HepG2 (cell line): Measurements from ENCODE around the gene MPI. TPM values are rescaled to one million over a fixed set of nuclear protein-coding genes. Genes with fewer than 3 reads are reported as not detected.

Experiments used
- CEBPB ChIP-seq: IDR thresholded peaks from 2 replicates; pipeline ENCODE4 v1.6.1; 2011; ENCODE audit warnings: low read depth, low read length, improper control_type of control experiment, borderline replicate concordance
- CENPT ChIP-seq: sonication (generic); formaldehyde crosslinking; IDR thresholded peaks from 2 replicates; pipeline ENCODE4 v1.8.0; 2022; ENCODE audit warnings: low read depth, mild to moderate bottlenecking, moderate library complexity, missing genetic modification reagents
- DPF2 ChIP-seq: sonication (generic); formaldehyde crosslinking; IDR thresholded peaks from 2 replicates; pipeline ENCODE4 v1.4.0; 2020; ENCODE audit warnings: mild to moderate bottlenecking, low read depth, missing genetic modification reagents, borderline replicate concordance
- KAT2B ChIP-seq: fragments of 150-350 bp; IDR thresholded peaks from 2 replicates; pipeline ENCODE4 v1.6.1; 2014; ENCODE audit warnings: low read depth, low read length, borderline replicate concordance
- MEF2D ChIP-seq: sonication (generic); formaldehyde crosslinking; IDR thresholded peaks from 2 replicates; pipeline ENCODE4 v1.5.1; 2020; ENCODE audit warnings: mild to moderate bottlenecking, missing genetic modification reagents
- NFE2 ChIP-seq: sonication (generic); formaldehyde crosslinking; IDR thresholded peaks from 2 replicates; pipeline ENCODE4 v1.4.0; 2020; ENCODE audit warnings: missing genetic modification reagents
- RBM22 ChIP-seq: fragments of 200-400 bp; formaldehyde crosslinking; optimal IDR thresholded peaks from 2 replicates; pipeline ENCODE3; 2017; ENCODE audit warnings: mild to moderate bottlenecking, low read length, moderate library complexity
- SMC3 ChIP-seq: IDR thresholded peaks from 2 replicates; pipeline ENCODE4 v1.6.1; 2011; ENCODE audit warnings: low read length, improper control_type of control experiment
- TAF1 ChIP-seq: sonication (generic); formaldehyde crosslinking; IDR thresholded peaks from 2 replicates; pipeline ENCODE4 v1.4.0; 2020; ENCODE audit warnings: missing genetic modification reagents
- TEAD2 ChIP-seq: sonication (generic); formaldehyde crosslinking; IDR thresholded peaks from 2 replicates; pipeline ENCODE4 v1.9.0; 2021; ENCODE audit warnings: missing genetic modification reagents
- ZBTB7B ChIP-seq: sonication (generic); formaldehyde crosslinking; IDR thresholded peaks from 2 replicates; pipeline ENCODE4 v1.4.0; 2020; ENCODE audit warnings: missing genetic modification reagents
- ZFP36 ChIP-seq: fragments of 150-350 bp; IDR thresholded peaks from 2 replicates; pipeline ENCODE4 v1.6.1; 2018; ENCODE audit warnings: borderline replicate concordance, low read length, low read depth; ENCODE audit not compliant: partially characterized antibody
- ZFY ChIP-seq: sonication (generic); formaldehyde crosslinking; IDR thresholded peaks from 2 replicates; pipeline ENCODE4 v1.4.0; 2020; ENCODE audit warnings: missing genetic modification reagents
- ZNF317 ChIP-seq: sonication (generic); formaldehyde crosslinking; IDR thresholded peaks from 2 replicates; pipeline ENCODE4 v1.5.0; 2020; ENCODE audit warnings: mild to moderate bottlenecking, missing genetic modification reagents
- ZNF343 ChIP-seq: sonication (generic); formaldehyde crosslinking; IDR thresholded peaks from 2 replicates; pipeline ENCODE4 v1.4.0; 2020; ENCODE audit warnings: mild to moderate bottlenecking, missing genetic modification reagents
- ZNF431 ChIP-seq: sonication (generic); formaldehyde crosslinking; IDR thresholded peaks from 2 replicates; pipeline ENCODE4 v1.9.0; 2022; ENCODE audit warnings: missing genetic modification reagents, low read depth, mild to moderate bottlenecking, borderline replicate concordance
- ZNF451 ChIP-seq: sonication (generic); formaldehyde crosslinking; IDR thresholded peaks from 2 replicates; pipeline ENCODE4 v1.5.0; 2020; ENCODE audit warnings: mild to moderate bottlenecking, missing genetic modification reagents
- ZNF513 ChIP-seq: sonication (generic); formaldehyde crosslinking; conservative IDR thresholded peaks from 2 replicates; pipeline ENCODE4 v1.5.0; 2020; ENCODE audit warnings: missing genetic modification reagents
- ZNF570 ChIP-seq: sonication (generic); formaldehyde crosslinking; IDR thresholded peaks from 2 replicates; pipeline ENCODE4 v1.4.0; 2020; ENCODE audit warnings: mild to moderate bottlenecking, missing genetic modification reagents, borderline replicate concordance
- ZNF619 ChIP-seq: sonication (generic); formaldehyde crosslinking; IDR thresholded peaks from 2 replicates; pipeline ENCODE4 v1.4.0; 2020; ENCODE audit warnings: mild to moderate bottlenecking, missing genetic modification reagents
- polyA plus RNA-seq, 8 experiments: library from polyadenylated mRNA; depleted of rRNA in 3 of 8; stranded (reverse) in 7 of 8; unstranded in 1 of 8; fragments of >200 nt; fragmentation: Illumina TruSeq in 4 of 8; extraction: Trizol in 4 of 8; gene quantifications; 2 replicates each; pipeline versions ENCODE4 v1.2.1 to v1.2.3, GENCODE V29; 2011 to 2016; ENCODE audit warnings: low read depth in 4 of 8, missing spikeins in 1 of 8, mixed read lengths in 1 of 8; ENCODE audit not compliant: insufficient read depth in 1 of 8
- total RNA-seq, 5 experiments: library from RNA; depleted of rRNA; stranded (reverse); fragments of >200 nt; fragmentation: Illumina TruSeq; extraction: Trizol; gene quantifications; 2 replicates each; pipeline ENCODE4 v1.2.3, GENCODE V29; 2016; ENCODE audit warnings: low read depth in 1 of 5
- TF ChIP-seq, protein P1 (sequence below): sonication (generic); formaldehyde crosslinking; IDR thresholded peaks from 2 replicates; pipeline ENCODE4 v1.9.0; 2022; ENCODE audit warnings: low read depth, missing genetic modification reagents
- TF ChIP-seq, protein P2 (sequence below): IDR thresholded peaks from 2 replicates; pipeline ENCODE4 v1.6.1; 2016; ENCODE audit warnings: low read depth, borderline replicate concordance
- TF ChIP-seq, protein P3 (sequence below): sonication (generic); formaldehyde crosslinking; IDR thresholded peaks from 2 replicates; pipeline ENCODE4 v1.8.1; 2023; ENCODE audit warnings: missing genetic modification reagents, mild to moderate bottlenecking, borderline replicate concordance
- TF ChIP-seq, protein P4 (sequence below): sonication (generic); formaldehyde crosslinking; IDR thresholded peaks from 2 replicates; pipeline ENCODE4 v1.5.0; 2020; ENCODE audit warnings: mild to moderate bottlenecking, missing genetic modification reagents, borderline replicate concordance

MPI gene
- total and polyA plus RNA-seq, 2 of the 13 experiments (the other 11 are each of a cell fraction or from before 2014, with no cell fraction given) = 36.9 to 63.5 TPM

- peak; percentile 91 for TF ChIP-seq CEBPB
- TF ChIP-seq, protein P1, sequence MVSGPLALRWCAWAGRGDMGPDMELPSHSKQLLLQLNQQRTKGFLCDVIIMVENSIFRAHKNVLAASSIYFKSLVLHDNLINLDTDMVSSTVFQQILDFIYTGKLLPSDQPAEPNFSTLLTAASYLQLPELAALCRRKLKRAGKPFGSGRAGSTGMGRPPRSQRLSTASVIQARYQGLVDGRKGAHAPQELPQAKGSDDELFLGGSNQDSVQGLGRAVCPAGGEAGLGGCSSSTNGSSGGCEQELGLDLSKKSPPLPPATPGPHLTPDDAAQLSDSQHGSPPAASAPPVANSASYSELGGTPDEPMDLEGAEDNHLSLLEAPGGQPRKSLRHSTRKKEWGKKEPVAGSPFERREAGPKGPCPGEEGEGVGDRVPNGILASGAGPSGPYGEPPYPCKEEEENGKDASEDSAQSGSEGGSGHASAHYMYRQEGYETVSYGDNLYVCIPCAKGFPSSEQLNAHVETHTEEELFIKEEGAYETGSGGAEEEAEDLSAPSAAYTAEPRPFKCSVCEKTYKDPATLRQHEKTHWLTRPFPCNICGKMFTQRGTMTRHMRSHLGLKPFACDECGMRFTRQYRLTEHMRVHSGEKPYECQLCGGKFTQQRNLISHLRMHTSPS (CRISPR knock-in tag) = no peak
- TF ChIP-seq TEAD2 = no peak
- TF ChIP-seq, protein P2, sequence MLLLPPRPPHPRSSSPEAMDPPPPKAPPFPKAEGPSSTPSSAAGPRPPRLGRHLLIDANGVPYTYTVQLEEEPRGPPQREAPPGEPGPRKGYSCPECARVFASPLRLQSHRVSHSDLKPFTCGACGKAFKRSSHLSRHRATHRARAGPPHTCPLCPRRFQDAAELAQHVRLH (CRISPR knock-in tag) = peak; percentile 59; the same call in 1 of the 2 replicates
- TF ChIP-seq ZNF317 (CRISPR knock-in tag) = no peak
- no peak for TF ChIP-seq CENPT (CRISPR knock-in tag)
- no peak for TF ChIP-seq DPF2
- TF ChIP-seq, protein P3, sequence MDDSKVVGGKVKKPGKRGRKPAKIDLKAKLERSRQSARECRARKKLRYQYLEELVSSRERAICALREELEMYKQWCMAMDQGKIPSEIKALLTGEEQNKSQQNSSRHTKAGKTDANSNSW (CRISPR knock-in tag) = no peak; the same call in 1 of the 2 replicates
- TF ChIP-seq ZNF513 = peak; percentile 59; the same call in 1 of the 2 replicates
- TF ChIP-seq, protein P4, sequence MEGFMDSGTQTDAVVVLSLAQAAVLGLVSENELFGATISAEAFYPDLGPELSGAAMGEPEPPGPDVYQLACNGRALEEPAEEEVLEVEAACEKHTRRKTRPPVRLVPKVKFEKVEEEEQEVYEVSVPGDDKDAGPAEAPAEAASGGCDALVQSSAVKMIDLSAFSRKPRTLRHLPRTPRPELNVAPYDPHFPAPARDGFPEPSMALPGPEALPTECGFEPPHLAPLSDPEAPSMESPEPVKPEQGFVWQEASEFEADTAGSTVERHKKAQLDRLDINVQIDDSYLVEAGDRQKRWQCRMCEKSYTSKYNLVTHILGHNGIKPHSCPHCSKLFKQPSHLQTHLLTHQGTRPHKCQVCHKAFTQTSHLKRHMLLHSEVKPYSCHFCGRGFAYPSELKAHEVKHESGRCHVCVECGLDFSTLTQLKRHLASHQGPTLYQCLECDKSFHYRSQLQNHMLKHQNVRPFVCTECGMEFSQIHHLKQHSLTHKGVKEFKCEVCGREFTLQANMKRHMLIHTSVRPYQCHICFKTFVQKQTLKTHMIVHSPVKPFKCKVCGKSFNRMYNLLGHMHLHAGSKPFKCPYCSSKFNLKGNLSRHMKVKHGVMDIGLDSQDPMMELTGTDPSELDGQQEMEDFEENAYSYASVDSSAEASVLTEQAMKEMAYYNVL (CRISPR knock-in tag) = 0 out of 2 replicates have a peak, but pooled peaks have one; percentile 42
- TF ChIP-seq ZNF619 (CRISPR knock-in tag) = no peak
- no peak for TF ChIP-seq ZNF431 (CRISPR knock-in tag)
- TF ChIP-seq ZFY (CRISPR knock-in tag) = peak; percentile 82
- TF ChIP-seq RBM22 = no peak
- no peak for TF ChIP-seq ZNF570
- TF ChIP-seq SMC3 = no peak
- TF ChIP-seq KAT2B = no peak
- peak; percentile 82 for TF ChIP-seq TAF1 (CRISPR knock-in tag)
- TF ChIP-seq NFE2 (CRISPR knock-in tag) = no peak
- no peak for TF ChIP-seq ZBTB7B (CRISPR knock-in tag)
- no peak for TF ChIP-seq ZNF451 (CRISPR knock-in tag)
- no peak for TF ChIP-seq MEF2D (CRISPR knock-in tag)
- no peak; the same call in 1 of the 2 replicates for TF ChIP-seq ZNF343 (CRISPR knock-in tag)
- TF ChIP-seq ZFP36 = no peak
These were observed 16.8 kb downstream of the MPI start, which contains the start of gene FAM219B (continued) for GRCh38 chr15:74906450-74907162.
